Stimulated activated CD4-positive, alpha-beta T cell treated with anti-CD3 and anti-CD28 coated beads, Interleukin-4, amount 100 ng/mL, for 48 hours (primary cell): ENCODE data around the gene SRPK3.
"Not testable (repeated sequence)": the region's sequence is repeated elsewhere in the genome, so short reads cannot be mapped to it uniquely, and the experiment has no call there.

ENCODE experiments used
- DNase-seq, 2 donors: peaks; one replicate each; pipeline ENCODE4 v3.0.0-alpha.2; 2020; ENCODE audit warnings: low read depth in 2 of 2

Gene SRPK3

GRCh38 chrX:153806999-153807575 lies 26.2 kb downstream of the SRPK3 start:
- no peak for DNase-seq

- no peak for DNase-seq
These were observed 27.1 kb downstream of the SRPK3 start for GRCh38 chrX:153807976-153808375.

GRCh38 chrX:153812220-153812619 lies 31.4 kb downstream of the SRPK3 start:
- DNase-seq, result no peak

- DNase-seq, result no peak
These were observed 32.3 kb downstream of the SRPK3 start for GRCh38 chrX:153813161-153813560.

GRCh38 chrX:153814591-153815315 lies 33.9 kb downstream of the SRPK3 start:
- DNase-seq, result no peak

- DNase-seq, result no peak
These were observed 36.2 kb downstream of the SRPK3 start for GRCh38 chrX:153816831-153817690.

GRCh38 chrX:153818064-153818463 lies 37.2 kb downstream of the SRPK3 start:
- not testable (repeated sequence) for DNase-seq

- DNase-seq, result peak in 1 of 2 donors; percentile 30
These were observed 37.9 kb downstream of the SRPK3 start for GRCh38 chrX:153818571-153819383.

- DNase-seq, result no peak
These were observed 38.7 kb downstream of the SRPK3 start for GRCh38 chrX:153819384-153820040.

- no peak for DNase-seq
These were observed 39.8 kb downstream of the SRPK3 start for GRCh38 chrX:153820601-153821000.

GRCh38 chrX:153821066-153821465 lies 40.2 kb downstream of the SRPK3 start:
- DNase-seq, result no peak

- DNase-seq, result no peak
These were observed 43.5 kb downstream of the SRPK3 start for GRCh38 chrX:153824348-153824747.

- no peak for DNase-seq
These were observed 44.2 kb downstream of the SRPK3 start for GRCh38 chrX:153825042-153825441.

- DNase-seq, result no peak
These were observed 46.2 kb downstream of the SRPK3 start for GRCh38 chrX:153827016-153827415.

GRCh38 chrX:153827903-153828302 lies 47.1 kb downstream of the SRPK3 start:
- DNase-seq, result no peak

- no peak for DNase-seq
These were observed 47.5 kb downstream of the SRPK3 start for GRCh38 chrX:153828308-153828707.

GRCh38 chrX:153828723-153829548 lies 48.1 kb downstream of the SRPK3 start:
- no peak for DNase-seq

GRCh38 chrX:153829549-153829798 lies 48.6 kb downstream of the SRPK3 start:
- no peak for DNase-seq

- DNase-seq, result no peak
These were observed 49.2 kb downstream of the SRPK3 start, which contains the start of gene PDZD4 for GRCh38 chrX:153829799-153830639. PDZD4 (minus strand) TSS chrX:153830544; CDS start chrX:153830298, 246 bp downstream.
